WTC11 (cell line): Measurements from ENCODE around the gene TWF2. TPM values are rescaled to one million over a fixed set of nuclear protein-coding genes. Genes with fewer than 3 reads are reported as not detected.

Experiments
- ATAC-seq: fragments of 200-7000 bp; cut with Tn5 transposase; 2 replicates; pipeline ENCODE4 v1.10.0; 2021; ENCODE audit warnings: mild to moderate bottlenecking, moderate library complexity
- CTCF ChIA-PET: fragments of 300-600 bp; sonication (Branson Sonifier 250); formaldehyde crosslinking; loops from one replicate; lab custom pipeline; 2021; ENCODE audit warnings: antibody characterized with exemption; lab: Charles Lee
- POLR2A ChIA-PET: fragments of 350-600 bp; sonication (Branson Sonifier 250); formaldehyde crosslinking; loops from one replicate; lab custom pipeline; 2021; ENCODE audit warnings: antibody characterized with exemption; lab: Charles Lee
- DNase-seq: peaks from one replicate; pipeline ENCODE4 v3.0.0; 2021; ENCODE audit warnings: low spot score
- H3K27ac Mint-ChIP-seq: 2 replicates; pipeline ENCODE4 v1.8.0; 2021; ENCODE audit warnings: mixed read lengths
- H3K27me3 Mint-ChIP-seq: 2 replicates; pipeline ENCODE4 v1.8.0; 2021; ENCODE audit warnings: low read depth, mild to moderate bottlenecking, moderate library complexity, mixed read lengths
- H3K36me3 Mint-ChIP-seq: 2 replicates; pipeline ENCODE4 v1.8.0; 2021; ENCODE audit warnings: mixed read lengths
- H3K4me1 Mint-ChIP-seq: 2 replicates; pipeline ENCODE4 v1.8.0; 2022; ENCODE audit warnings: mixed read lengths
- H3K4me3 Mint-ChIP-seq: 2 replicates; pipeline ENCODE4 v1.8.0; 2021; ENCODE audit warnings: mild to moderate bottlenecking, moderate library complexity, mixed read lengths
- H3K9me3 Mint-ChIP-seq: 2 replicates; pipeline ENCODE4 v1.8.0; 2021; ENCODE audit warnings: mixed read lengths
- AFF4 ChIP-seq: sonication (generic); formaldehyde crosslinking; IDR thresholded peaks from 2 replicates; pipeline ENCODE4 v1.8.1; 2023; ENCODE audit warnings: mild to moderate bottlenecking, missing genetic modification reagents, borderline replicate concordance
- CREB1 ChIP-seq: sonication (generic); formaldehyde crosslinking; IDR thresholded peaks from 2 replicates; pipeline ENCODE4 v1.8.0; 2023; ENCODE audit warnings: mild to moderate bottlenecking, missing genetic modification reagents
- CREM ChIP-seq: sonication (generic); formaldehyde crosslinking; IDR thresholded peaks from 2 replicates; pipeline ENCODE4 v1.8.1; 2022; ENCODE audit warnings: mild to moderate bottlenecking, missing genetic modification reagents, moderate library complexity
- ELF4 ChIP-seq: sonication (generic); formaldehyde crosslinking; IDR thresholded peaks from 2 replicates; pipeline ENCODE4 v1.8.1; 2022; ENCODE audit warnings: low read depth, mild to moderate bottlenecking, moderate library complexity, missing genetic modification reagents
- FOXJ3 ChIP-seq: sonication (generic); formaldehyde crosslinking; IDR thresholded peaks from 2 replicates; pipeline ENCODE4 v1.9.0; 2021; ENCODE audit warnings: missing genetic modification reagents, mild to moderate bottlenecking, borderline replicate concordance
- GRHL2 ChIP-seq: fragments of 250-450 bp; sonication (Bioruptor Pico); IDR thresholded peaks from 2 replicates; pipeline ENCODE4 v1.8.0; 2022; ENCODE audit warnings: mild to moderate bottlenecking, moderate library complexity; ENCODE audit not compliant: insufficient replicate concordance, severe bottlenecking
- GTF2I ChIP-seq: fragments of 250-450 bp; sonication (Bioruptor Pico); conservative IDR thresholded peaks from 2 replicates; pipeline ENCODE4 v1.4.0; 2021; ENCODE audit warnings: mild to moderate bottlenecking
- HMGA2 ChIP-seq: fragments of 250-450 bp; sonication (Bioruptor Pico); IDR thresholded peaks from 2 replicates; pipeline ENCODE4 v1.4.0; 2021; ENCODE audit warnings: mild to moderate bottlenecking, moderate library complexity
- IRF1 ChIP-seq: sonication (generic); formaldehyde crosslinking; IDR thresholded peaks from 2 replicates; pipeline ENCODE4 v1.8.0; 2023; ENCODE audit warnings: missing genetic modification reagents
- IRF2 ChIP-seq: sonication (generic); formaldehyde crosslinking; IDR thresholded peaks from 2 replicates; pipeline ENCODE4 v1.8.0; 2022; ENCODE audit warnings: low read depth, missing genetic modification reagents, borderline replicate concordance
- NFYB ChIP-seq: sonication (generic); formaldehyde crosslinking; conservative IDR thresholded peaks from 2 replicates; pipeline ENCODE4 v1.8.0; 2022; ENCODE audit warnings: low read depth, missing genetic modification reagents
- OVOL2 ChIP-seq: fragments of 250-450 bp; sonication (Bioruptor Pico); IDR thresholded peaks from 2 replicates; pipeline ENCODE4 v1.9.0; 2021; ENCODE audit warnings: mild to moderate bottlenecking, borderline replicate concordance
- SP1 ChIP-seq: sonication (generic); formaldehyde crosslinking; conservative IDR thresholded peaks from 2 replicates; pipeline ENCODE4 v1.8.1; 2022; ENCODE audit warnings: missing genetic modification reagents
- TCF7 ChIP-seq: sonication (generic); formaldehyde crosslinking; IDR thresholded peaks from 2 replicates; pipeline ENCODE4 v1.8.0; 2022; ENCODE audit warnings: mild to moderate bottlenecking, low read depth, missing genetic modification reagents, moderate library complexity
- USF1 ChIP-seq: sonication (generic); formaldehyde crosslinking; IDR thresholded peaks from 2 replicates; pipeline ENCODE4 v1.8.0; 2022; ENCODE audit warnings: mild to moderate bottlenecking, missing genetic modification reagents
- USF2 ChIP-seq: sonication (generic); formaldehyde crosslinking; IDR thresholded peaks from 2 replicates; pipeline ENCODE4 v1.8.1; 2023; ENCODE audit warnings: mild to moderate bottlenecking, missing genetic modification reagents, moderate library complexity
- ZNF416 ChIP-seq: fragments of 250-450 bp; sonication (Bioruptor Pico); IDR thresholded peaks from 2 replicates; pipeline ENCODE4 v1.9.0; 2021; ENCODE audit warnings: mild to moderate bottlenecking, inconsistent platforms
- ZNF671 ChIP-seq: fragments of 250-450 bp; sonication (Bioruptor Pico); IDR thresholded peaks from 2 replicates; pipeline ENCODE4 v1.8.0; 2021; ENCODE audit warnings: mild to moderate bottlenecking
- total RNA-seq: library from RNA; stranded (reverse); gene quantifications from 3 replicates; pipeline ENCODE4 v1.2.3, GENCODE V29; 2021
- TF ChIP-seq, protein P1 (sequence below): fragments of 200-600 bp; IDR thresholded peaks from 2 replicates; pipeline ENCODE4 v1.8.0; 2022; ENCODE audit warnings: antibody characterized with exemption
- TF ChIP-seq, protein P2 (sequence below): sonication (generic); formaldehyde crosslinking; IDR thresholded peaks from 2 replicates; pipeline ENCODE4 v1.8.1; 2023; ENCODE audit warnings: mild to moderate bottlenecking, missing genetic modification reagents

Gene TWF2
- total RNA-seq, 1 experiment from 2014 or later = 71.1 TPM

GRCh38 chr3:52230461-52230860, 8.5 kb downstream of the TWF2 start:
- H3K4me1 Mint-ChIP-seq = peaks cover 4% of the 10 kb centered on the region; the same call in 1 of the 2 replicates
- DNase-seq (no peak), ATAC-seq (no peak)
- no peaks in the 10 kb centered on the region for H3K9me3 Mint-ChIP-seq
- H3K4me3 Mint-ChIP-seq = no peak overlapping the region
- no peaks in the 10 kb centered on the region for H3K27me3 Mint-ChIP-seq
- peaks cover 13% of the 10 kb centered on the region for H3K36me3 Mint-ChIP-seq
- ChIA-PET POLR2A (no interaction called here), CTCF (interaction anchor here (0.9 to 9.1 kb wide), 15 partner anchors 8 to 226 kb away, joined by 3 to 222 read pairs (median 7); partner anchors contain the start of genes TLR9, TWF2 and WDR82)
- TF ChIP-seq USF1 = no peak
- no peak for TF ChIP-seq IRF2 (CRISPR knock-in tag)
- no peak for TF ChIP-seq GRHL2 (CRISPR knock-in tag)
- TF ChIP-seq, all 79 proteins: peak for 0
- H3K27ac Mint-ChIP-seq = no peak overlapping the region

DNA sequence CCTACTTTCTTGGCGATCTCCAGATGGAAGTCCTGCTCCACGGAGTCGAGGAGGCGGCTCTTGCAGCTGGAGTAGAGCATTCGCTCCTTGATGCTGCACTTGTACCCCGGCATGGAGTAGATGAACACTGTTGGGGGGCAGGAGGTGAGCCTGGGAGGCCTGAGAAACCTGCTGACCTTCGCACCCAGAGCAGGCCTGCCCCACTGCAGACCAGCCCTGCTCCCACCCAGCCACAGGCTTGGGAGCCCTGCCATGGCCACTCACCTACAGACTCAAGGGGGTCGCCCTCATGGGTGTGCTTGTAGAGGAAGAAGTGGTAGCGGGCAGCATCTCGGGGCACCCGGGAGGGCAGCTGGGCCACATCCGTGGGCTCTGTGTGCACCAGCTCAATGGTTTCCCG, 9.3 kb downstream of the TWF2 start:
- TF ChIP-seq NFYB (CRISPR knock-in tag) (no peak), USF2 (CRISPR knock-in tag) (no peak), SP1 (no peak), CREB1 (CRISPR knock-in tag) (no peak), FOXJ3 (CRISPR knock-in tag) (no peak), CREM (CRISPR knock-in tag) (no peak), ZNF416 (CRISPR knock-in tag) (no peak), OVOL2 (CRISPR knock-in tag) (no peak), IRF1 (CRISPR knock-in tag) (no peak), ZNF671 (no peak), TCF7 (CRISPR knock-in tag) (no peak)
- TF ChIP-seq, protein P1, sequence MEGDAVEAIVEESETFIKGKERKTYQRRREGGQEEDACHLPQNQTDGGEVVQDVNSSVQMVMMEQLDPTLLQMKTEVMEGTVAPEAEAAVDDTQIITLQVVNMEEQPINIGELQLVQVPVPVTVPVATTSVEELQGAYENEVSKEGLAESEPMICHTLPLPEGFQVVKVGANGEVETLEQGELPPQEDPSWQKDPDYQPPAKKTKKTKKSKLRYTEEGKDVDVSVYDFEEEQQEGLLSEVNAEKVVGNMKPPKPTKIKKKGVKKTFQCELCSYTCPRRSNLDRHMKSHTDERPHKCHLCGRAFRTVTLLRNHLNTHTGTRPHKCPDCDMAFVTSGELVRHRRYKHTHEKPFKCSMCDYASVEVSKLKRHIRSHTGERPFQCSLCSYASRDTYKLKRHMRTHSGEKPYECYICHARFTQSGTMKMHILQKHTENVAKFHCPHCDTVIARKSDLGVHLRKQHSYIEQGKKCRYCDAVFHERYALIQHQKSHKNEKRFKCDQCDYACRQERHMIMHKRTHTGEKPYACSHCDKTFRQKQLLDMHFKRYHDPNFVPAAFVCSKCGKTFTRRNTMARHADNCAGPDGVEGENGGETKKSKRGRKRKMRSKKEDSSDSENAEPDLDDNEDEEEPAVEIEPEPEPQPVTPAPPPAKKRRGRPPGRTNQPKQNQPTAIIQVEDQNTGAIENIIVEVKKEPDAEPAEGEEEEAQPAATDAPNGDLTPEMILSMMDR = no peak
- TF ChIP-seq, protein P2, sequence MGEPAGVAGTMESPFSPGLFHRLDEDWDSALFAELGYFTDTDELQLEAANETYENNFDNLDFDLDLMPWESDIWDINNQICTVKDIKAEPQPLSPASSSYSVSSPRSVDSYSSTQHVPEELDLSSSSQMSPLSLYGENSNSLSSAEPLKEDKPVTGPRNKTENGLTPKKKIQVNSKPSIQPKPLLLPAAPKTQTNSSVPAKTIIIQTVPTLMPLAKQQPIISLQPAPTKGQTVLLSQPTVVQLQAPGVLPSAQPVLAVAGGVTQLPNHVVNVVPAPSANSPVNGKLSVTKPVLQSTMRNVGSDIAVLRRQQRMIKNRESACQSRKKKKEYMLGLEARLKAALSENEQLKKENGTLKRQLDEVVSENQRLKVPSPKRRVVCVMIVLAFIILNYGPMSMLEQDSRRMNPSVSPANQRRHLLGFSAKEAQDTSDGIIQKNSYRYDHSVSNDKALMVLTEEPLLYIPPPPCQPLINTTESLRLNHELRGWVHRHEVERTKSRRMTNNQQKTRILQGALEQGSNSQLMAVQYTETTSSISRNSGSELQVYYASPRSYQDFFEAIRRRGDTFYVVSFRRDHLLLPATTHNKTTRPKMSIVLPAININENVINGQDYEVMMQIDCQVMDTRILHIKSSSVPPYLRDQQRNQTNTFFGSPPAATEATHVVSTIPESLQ (CRISPR knock-in tag) = no peak
- Mint-ChIP-seq H3K9me3 (no peaks in the 10 kb centered on the region), H3K27me3 (no peaks in the 10 kb centered on the region), H3K27ac (no peak overlapping the region), H3K4me1 (peaks cover 3% of the 10 kb centered on the region; the same call in 1 of the 2 replicates), H3K36me3 (peaks cover 13% of the 10 kb centered on the region), H3K4me3 (no peak overlapping the region)
- ATAC-seq = no peak
- ChIA-PET CTCF (interaction anchor here (0.6 to 1.6 kb wide), 3 partner anchors 9 to 118 kb away, joined by 3 to 4 read pairs (median 3); partner anchors contain the start of gene TWF2), POLR2A (no interaction called here)
- no peak for DNase-seq

DNA sequence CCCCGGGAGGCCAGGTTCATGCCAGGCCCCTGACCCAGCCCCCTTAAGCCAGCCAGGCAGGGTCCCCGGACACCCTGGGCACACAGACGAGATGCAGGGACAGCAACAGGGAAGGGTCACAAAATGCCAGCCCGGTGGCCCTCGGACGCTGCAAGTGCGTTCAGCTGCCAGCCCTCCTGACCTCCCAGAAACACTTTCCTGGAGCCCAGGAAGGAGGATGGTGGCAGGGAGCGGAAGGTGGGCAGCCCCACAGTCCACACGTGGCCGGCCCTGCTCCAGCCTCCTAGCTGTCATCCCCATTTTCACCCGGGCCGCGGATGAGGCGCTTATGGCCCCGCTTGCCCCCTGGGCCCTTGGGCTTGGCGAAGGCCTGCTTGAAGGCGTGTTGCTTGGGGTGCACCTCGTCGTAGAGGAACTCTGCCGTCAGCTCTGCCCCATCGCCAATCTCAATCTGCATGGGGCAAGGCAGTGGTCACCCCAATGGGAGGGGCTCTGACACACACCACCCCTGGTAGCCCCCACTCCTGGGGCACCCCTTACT, 10.1 kb downstream of the TWF2 start:
- H3K36me3 Mint-ChIP-seq = peaks cover 13% of the 10 kb centered on the region
- no peak overlapping the region for H3K4me3 Mint-ChIP-seq
- POLR2A ChIA-PET = no interaction called here
- ATAC-seq = no peak
- no peak overlapping the region for H3K27ac Mint-ChIP-seq
- H3K9me3 Mint-ChIP-seq = no peaks in the 10 kb centered on the region
- H3K4me1 Mint-ChIP-seq = peaks cover 3% of the 10 kb centered on the region; the same call in 1 of the 2 replicates
- CTCF ChIA-PET = interaction anchor here (0.5 to 0.6 kb wide), 2 partner anchors 9 to 50 kb away, joined by 3 read pairs; no protein-coding TSS in a partner anchor
- no peaks in the 10 kb centered on the region for H3K27me3 Mint-ChIP-seq
- DNase-seq = no peak
- TF ChIP-seq ELF4 (CRISPR knock-in tag) = no peak
- no peak for TF ChIP-seq AFF4
- TF ChIP-seq OVOL2 (CRISPR knock-in tag) = no peak
- no peak for TF ChIP-seq CREB1 (CRISPR knock-in tag)
- no peak for TF ChIP-seq TCF7 (CRISPR knock-in tag)
- no peak for TF ChIP-seq HMGA2
- no peak for TF ChIP-seq GTF2I (CRISPR knock-in tag)
